ENCODE data around the gene SIGLEC11.
"Not testable (repeated sequence)": the region's sequence is repeated elsewhere in the genome, so short reads cannot be mapped to it uniquely, and the experiment has no call there.

Gene SIGLEC11

GRCh38 chr19:49954092-49954829, 6.7 kb downstream of the SIGLEC11 start:
- intact Hi-C loops (cut with DNase I), result no loop called here

GRCh38 chr19:49953416-49953815, 7.6 kb downstream of the SIGLEC11 start:
- intact Hi-C loops (cut with DNase I), result no loop called here
- DNase-seq, result peak in 2 of 10 donors; percentile 12 to 37

More at GRCh38 chr19:49954092-49954829, 6.7 kb downstream of the SIGLEC11 start:
- DNase-seq, result peak in 2 of 10 donors; percentile 2 to 39

- peak in 2 of 10 donors; percentile 37 to 44 for DNase-seq
- intact Hi-C loops (cut with DNase I), result no loop called here
These were observed 8.1 kb downstream of the SIGLEC11 start for GRCh38 chr19:49952906-49953305.

GRCh38 chr19:49952479-49952836, 8.5 kb downstream of the SIGLEC11 start:
- intact Hi-C loops (cut with DNase I), result no loop called here
- no peak for DNase-seq

- peak in 2 of 10 donors; percentile 16 to 64 for DNase-seq
- intact Hi-C loops (cut with DNase I), result no loop called here
These were observed 9.0 kb downstream of the SIGLEC11 start for GRCh38 chr19:49951806-49952478.

- DNase-seq, result peak in 2 of 10 donors; percentile 29 to 77
- intact Hi-C loops (cut with DNase I), result no loop called here
These were observed 9.9 kb downstream of the SIGLEC11 start for GRCh38 chr19:49950956-49951526.

- intact Hi-C loops (cut with DNase I), result no loop called here
- peak in 1 of 10 donors; percentile 17 for DNase-seq
These were observed 10.4 kb downstream of the SIGLEC11 start for GRCh38 chr19:49950590-49950948.

- peak in 2 of 10 donors; percentile 19 to 36 for DNase-seq
- intact Hi-C loops (cut with DNase I), result no loop called here
These were observed 11.0 kb downstream of the SIGLEC11 start for GRCh38 chr19:49949742-49950589.

GRCh38 chr19:49946415-49946814, 14.6 kb downstream of the SIGLEC11 start:
- DNase-seq, result peak in 1 of 10 donors; percentile 20
- intact Hi-C loops (cut with DNase I), result no loop called here

- intact Hi-C loops (cut with DNase I), result not testable (repeated sequence)
- DNase-seq, result peak in 1 of 10 donors; percentile 13
These were observed 16.4 kb downstream of the SIGLEC11 start for GRCh38 chr19:49944567-49944966.

GRCh38 chr19:49940482-49940791, 20.5 kb downstream of the SIGLEC11 start:
- intact Hi-C loops (cut with DNase I), result no loop called here
- DNase-seq, result no peak

- peak in 2 of 10 donors; percentile 26 to 58 for DNase-seq
- intact Hi-C loops (cut with DNase I), result no loop called here
These were observed 21.1 kb downstream of the SIGLEC11 start for GRCh38 chr19:49939721-49940481.

GRCh38 chr19:49938662-49939061, 22.3 kb downstream of the SIGLEC11 start:
- intact Hi-C loops (cut with DNase I), result no loop called here
- peak in 2 of 10 donors; percentile 58 to 72 for DNase-seq

- intact Hi-C loops (cut with DNase I), result loop anchor here (1.0 kb wide), 1 partner anchor 45 kb away; no protein-coding TSS in a partner anchor
- DNase-seq, result peak; percentile 46 to 97 (median 82)
These were observed 23.1 kb downstream of the SIGLEC11 start for GRCh38 chr19:49937750-49938381.

- DNase-seq, result peak in 1 of 10 donors; percentile 8
- intact Hi-C loops (cut with DNase I), result no loop called here
These were observed 24.4 kb downstream of the SIGLEC11 start for GRCh38 chr19:49936549-49936948.

GRCh38 chr19:49933643-49934042, 27.3 kb downstream of the SIGLEC11 start:
- DNase-seq, result peak in 2 of 10 donors; percentile 5 to 19
- intact Hi-C loops (cut with DNase I), result no loop called here

- intact Hi-C loops (cut with DNase I), result no loop called here
- peak in 2 of 10 donors; percentile 28 to 57 for DNase-seq
These were observed 28.2 kb downstream of the SIGLEC11 start for GRCh38 chr19:49932731-49933131.

GRCh38 chr19:49932041-49932451, 28.9 kb downstream of the SIGLEC11 start:
- DNase-seq, result no peak

GRCh38 chr19:49931293-49932040, 29.5 kb downstream of the SIGLEC11 start:
- intact Hi-C loops (cut with DNase I), result no loop called here
- peak in 2 of 10 donors; percentile 23 to 27 for DNase-seq

More at GRCh38 chr19:49932041-49932451, 28.9 kb downstream of the SIGLEC11 start:
- intact Hi-C loops (cut with DNase I), result no loop called here

All from posterior cingulate gyrus (tissue), 11 donors.